Heart left ventricle (tissue), 13 donors: Measurements from ENCODE around the gene RECK.

Experiments used
- POLR2A ChIP-seq, 2 donors: fragments of 450-650 bp; IDR thresholded peaks; one replicate each; pipeline ENCODE4 v1.6.1; 2017; ENCODE audit warnings: antibody characterized with exemption in 2 of 2, mild to moderate bottlenecking in 2 of 2, moderate library complexity in 2 of 2
- TF ChIP-seq, protein P1 (sequence below), 12 donors: fragments of 200-600 bp; sonication (generic) in 4 of 12; IDR thresholded peaks; one replicate each; pipeline versions ENCODE4 v1.5.0 to v1.8.0; 2018 to 2022; ENCODE audit warnings: antibody characterized with exemption in 12 of 12, mild to moderate bottlenecking in 5 of 12
- donor health status: ischemic (EF 13 %, LVEDD 7.1; RV severe dilation, severe dysfunction).
- donor health status: DM: no; HTN: yes; CAD: no.
- donor health status: DM: no; HTN: no; CAD: no.
- donor health status: ischemic (EF 25% LVEDD 6.9; RV normal size, moderate dysfunction).
- donor health status: ischemic (EF 25% LVEDD 5.7; RV mildly dilated, moderate dysfunction).
- donor health status: ischemic (EF 35%, LVEDD 5.7; RV mildly dilated, moderate dysfunction).
- donor health status: nonischemic (EF 11% LVEDD 7.7; RV severe dilation, severe dysfunction).
- donor health status: DM: yes; HTN: yes; CAD: no.
- donor health status: PGD.
- donor health status: ischemic (EF 29% LVEDD 5.4; RV normal size, mild dysfunction).
- donor health status: nonischemic (EF 23%, LVEDD 6.1; RV moderate dilation, normal function).

DNA sequence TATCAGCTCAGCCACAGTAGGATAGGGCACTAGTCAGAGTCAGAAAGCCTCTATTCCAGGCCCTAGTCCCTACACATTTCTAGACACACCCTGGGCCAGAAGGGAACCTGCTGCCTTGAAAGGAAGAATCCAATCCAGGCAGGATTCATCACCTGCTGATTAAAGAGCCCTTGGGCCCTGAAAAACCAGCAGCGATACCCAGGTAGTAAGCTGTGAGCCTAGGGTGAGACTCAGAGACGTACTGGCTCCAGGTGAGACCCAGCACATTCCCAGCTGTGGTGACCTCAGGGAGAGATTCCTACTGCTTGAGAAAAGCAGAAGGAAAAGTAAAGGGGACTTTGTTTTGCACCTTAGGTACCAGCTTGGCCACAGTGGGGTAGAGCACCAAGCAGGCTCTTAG lies 137.1 kb downstream of the RECK start:
- TF ChIP-seq, protein P1, sequence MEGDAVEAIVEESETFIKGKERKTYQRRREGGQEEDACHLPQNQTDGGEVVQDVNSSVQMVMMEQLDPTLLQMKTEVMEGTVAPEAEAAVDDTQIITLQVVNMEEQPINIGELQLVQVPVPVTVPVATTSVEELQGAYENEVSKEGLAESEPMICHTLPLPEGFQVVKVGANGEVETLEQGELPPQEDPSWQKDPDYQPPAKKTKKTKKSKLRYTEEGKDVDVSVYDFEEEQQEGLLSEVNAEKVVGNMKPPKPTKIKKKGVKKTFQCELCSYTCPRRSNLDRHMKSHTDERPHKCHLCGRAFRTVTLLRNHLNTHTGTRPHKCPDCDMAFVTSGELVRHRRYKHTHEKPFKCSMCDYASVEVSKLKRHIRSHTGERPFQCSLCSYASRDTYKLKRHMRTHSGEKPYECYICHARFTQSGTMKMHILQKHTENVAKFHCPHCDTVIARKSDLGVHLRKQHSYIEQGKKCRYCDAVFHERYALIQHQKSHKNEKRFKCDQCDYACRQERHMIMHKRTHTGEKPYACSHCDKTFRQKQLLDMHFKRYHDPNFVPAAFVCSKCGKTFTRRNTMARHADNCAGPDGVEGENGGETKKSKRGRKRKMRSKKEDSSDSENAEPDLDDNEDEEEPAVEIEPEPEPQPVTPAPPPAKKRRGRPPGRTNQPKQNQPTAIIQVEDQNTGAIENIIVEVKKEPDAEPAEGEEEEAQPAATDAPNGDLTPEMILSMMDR (IDR thresholded peaks at IDR 0.05) = no peak
- no peak for TF ChIP-seq POLR2A (IDR thresholded peaks at IDR 0.05)
